GM20431 (cell line): ENCODE data around the gene PLEKHO2.
"Not testable (repeated sequence)": the region's sequence is repeated elsewhere in the genome, so short reads cannot be mapped to it uniquely, and the experiment has no call there.

Experiments
- in situ Hi-C: fragments of 300-500 bp; cut with MseI, MboI; formaldehyde crosslinking; loops from one replicate; pipeline ENCODE4 v1.15.0; 2020; ENCODE audit warnings: low sequenced_read_pairs; ENCODE audit not compliant: unreplicated experiment

PLEKHO2 gene

GRCh38 chr15:64841344-64842095 lies at the start of gene PLEKHO2:
TSS of gene PLEKHO2 (plus strand) at chr15:64841915. CDS start at chr15:64842017, 102 bp downstream.
- in situ Hi-C loops = no loop called here

GRCh38 chr15:64792282-64792681 lies 49.4 kb upstream of the PLEKHO2 start:
- in situ Hi-C loops = no loop called here

- in situ Hi-C loops = not testable (repeated sequence)
Measured at GRCh38 chr15:64795299-64795698, 46.4 kb upstream of the PLEKHO2 start.

GRCh38 chr15:64795921-64796320 lies 45.8 kb upstream of the PLEKHO2 start:
- in situ Hi-C loops = not testable (repeated sequence)

GRCh38 chr15:64798905-64799304 lies 42.8 kb upstream of the PLEKHO2 start:
- in situ Hi-C loops = not testable (repeated sequence)

- in situ Hi-C loops = no loop called here
Measured at GRCh38 chr15:64800476-64800875, 41.2 kb upstream of the PLEKHO2 start.

GRCh38 chr15:64803526-64803925 lies 38.2 kb upstream of the PLEKHO2 start:
- in situ Hi-C loops = no loop called here

GRCh38 chr15:64804619-64805018 lies 37.1 kb upstream of the PLEKHO2 start:
- in situ Hi-C loops = no loop called here

- in situ Hi-C loops = no loop called here
Measured at GRCh38 chr15:64806509-64806908, 35.2 kb upstream of the PLEKHO2 start.

- in situ Hi-C loops = no loop called here
Measured at GRCh38 chr15:64807051-64807749, 34.5 kb upstream of the PLEKHO2 start.

GRCh38 chr15:64807751-64808222 lies 33.9 kb upstream of the PLEKHO2 start:
- in situ Hi-C loops = no loop called here

- in situ Hi-C loops = no loop called here
Measured at GRCh38 chr15:64808785-64809453, 32.8 kb upstream of the PLEKHO2 start.

- in situ Hi-C loops = no loop called here
Measured at GRCh38 chr15:64809649-64810496, 31.8 kb upstream of the PLEKHO2 start.

GRCh38 chr15:64810497-64811326 lies 31.0 kb upstream of the PLEKHO2 start:
- in situ Hi-C loops = no loop called here

- in situ Hi-C loops = no loop called here
Measured at GRCh38 chr15:64813075-64813474, 28.6 kb upstream of the PLEKHO2 start.

- in situ Hi-C loops = not testable (repeated sequence)
Measured at GRCh38 chr15:64814283-64814682, 27.4 kb upstream of the PLEKHO2 start.

GRCh38 chr15:64814965-64815364 lies 26.8 kb upstream of the PLEKHO2 start:
- in situ Hi-C loops = not testable (repeated sequence)

- in situ Hi-C loops = no loop called here
Measured at GRCh38 chr15:64816452-64816851, 25.3 kb upstream of the PLEKHO2 start.

- in situ Hi-C loops = no loop called here
Measured at GRCh38 chr15:64824929-64825430, 16.7 kb upstream of the PLEKHO2 start.
